GM13976 (cell line): ENCODE data around the gene SLC39A11.

Experiments
- DNase-seq: peaks from one replicate; pipeline ENCODE4 v3.0.0; 2012; ENCODE audit warnings: low spot score
- CTCF ChIP-seq: IDR thresholded peaks from 2 replicates; pipeline ENCODE4 v1.5.1; 2012; ENCODE audit warnings: borderline replicate concordance, mild to moderate bottlenecking; ENCODE audit not compliant: insufficient read depth; ENCODE audit errors: extremely low read depth, missing control alignments, control extremely low read depth
- in situ Hi-C: fragments of 300-500 bp; cut with MboI; formaldehyde crosslinking; loops from one replicate; pipeline ENCODE4 v1.12.0; 2022; ENCODE audit warnings: low sequenced_read_pairs, mixed read lengths, inconsistent platforms; ENCODE audit not compliant: unreplicated experiment

SLC39A11 gene

GRCh38 chr17:72756256-72756655, 336.2 kb downstream of the SLC39A11 start:
- no peak for DNase-seq
- in situ Hi-C loops, result no loop called here
- no peak for TF ChIP-seq CTCF

GRCh38 chr17:72754513-72754912, 338.0 kb downstream of the SLC39A11 start:
- no peak for DNase-seq
- no peak for TF ChIP-seq CTCF
- in situ Hi-C loops, result no loop called here

- no peak for DNase-seq
- in situ Hi-C loops, result no loop called here
- TF ChIP-seq CTCF, result no peak
These were observed 340.7 kb downstream of the SLC39A11 start for GRCh38 chr17:72751746-72752145.

GRCh38 chr17:72749119-72749572, 343.3 kb downstream of the SLC39A11 start:
- no peak for DNase-seq
- in situ Hi-C loops, result loop anchor here (25.0 kb wide), 1 partner anchor 613 kb away; no protein-coding TSS in a partner anchor
- no peak for TF ChIP-seq CTCF

- no peak for DNase-seq
- in situ Hi-C loops, result loop anchor here (25.0 kb wide), 1 partner anchor 615 kb away; no protein-coding TSS in a partner anchor
- no peak for TF ChIP-seq CTCF
These were observed 345.0 kb downstream of the SLC39A11 start for GRCh38 chr17:72747501-72747900.

GRCh38 chr17:72745241-72745640, 347.2 kb downstream of the SLC39A11 start:
- TF ChIP-seq CTCF, result no peak
- in situ Hi-C loops, result loop anchor here (25.0 kb wide), 1 partner anchor 617 kb away; no protein-coding TSS in a partner anchor
- no peak for DNase-seq
